ENCODE data around the gene IL20RB.

DNA sequence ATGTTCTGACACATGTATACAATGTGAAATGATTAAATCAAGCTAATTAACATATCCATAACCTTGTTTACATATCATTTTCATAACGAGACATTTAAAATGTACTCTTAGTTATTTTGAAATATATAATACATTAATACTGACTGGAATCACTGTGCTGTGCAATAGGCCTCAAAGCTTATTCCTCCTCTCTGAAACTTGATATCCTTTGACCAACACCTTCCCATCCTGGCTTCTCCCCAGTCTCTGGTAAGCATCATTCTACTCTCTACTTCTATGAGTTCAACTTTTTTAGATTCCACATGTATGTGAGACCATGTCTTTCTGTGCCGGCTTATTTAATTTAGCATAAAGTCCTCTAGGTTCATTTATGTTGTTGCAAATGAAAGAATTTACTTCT lies 47.1 kb upstream of the IL20RB start:
- TF ChIP-seq, protein P1, sequence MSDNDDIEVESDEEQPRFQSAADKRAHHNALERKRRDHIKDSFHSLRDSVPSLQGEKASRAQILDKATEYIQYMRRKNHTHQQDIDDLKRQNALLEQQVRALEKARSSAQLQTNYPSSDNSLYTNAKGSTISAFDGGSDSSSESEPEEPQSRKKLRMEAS (IDR thresholded peaks at IDR 0.05), result no peak
- TF ChIP-seq, protein P2, sequence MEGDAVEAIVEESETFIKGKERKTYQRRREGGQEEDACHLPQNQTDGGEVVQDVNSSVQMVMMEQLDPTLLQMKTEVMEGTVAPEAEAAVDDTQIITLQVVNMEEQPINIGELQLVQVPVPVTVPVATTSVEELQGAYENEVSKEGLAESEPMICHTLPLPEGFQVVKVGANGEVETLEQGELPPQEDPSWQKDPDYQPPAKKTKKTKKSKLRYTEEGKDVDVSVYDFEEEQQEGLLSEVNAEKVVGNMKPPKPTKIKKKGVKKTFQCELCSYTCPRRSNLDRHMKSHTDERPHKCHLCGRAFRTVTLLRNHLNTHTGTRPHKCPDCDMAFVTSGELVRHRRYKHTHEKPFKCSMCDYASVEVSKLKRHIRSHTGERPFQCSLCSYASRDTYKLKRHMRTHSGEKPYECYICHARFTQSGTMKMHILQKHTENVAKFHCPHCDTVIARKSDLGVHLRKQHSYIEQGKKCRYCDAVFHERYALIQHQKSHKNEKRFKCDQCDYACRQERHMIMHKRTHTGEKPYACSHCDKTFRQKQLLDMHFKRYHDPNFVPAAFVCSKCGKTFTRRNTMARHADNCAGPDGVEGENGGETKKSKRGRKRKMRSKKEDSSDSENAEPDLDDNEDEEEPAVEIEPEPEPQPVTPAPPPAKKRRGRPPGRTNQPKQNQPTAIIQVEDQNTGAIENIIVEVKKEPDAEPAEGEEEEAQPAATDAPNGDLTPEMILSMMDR (IDR thresholded peaks at IDR 0.05; ENCODE audit: low read depth, low read length, missing input control), result no peak
